ENCODE data around the gene SMYD3.

The SMYD3 gene

GRCh38 chr1:245837718-245838117, 669.4 kb downstream of the SMYD3 start:
- TF ChIP-seq, protein P1, sequence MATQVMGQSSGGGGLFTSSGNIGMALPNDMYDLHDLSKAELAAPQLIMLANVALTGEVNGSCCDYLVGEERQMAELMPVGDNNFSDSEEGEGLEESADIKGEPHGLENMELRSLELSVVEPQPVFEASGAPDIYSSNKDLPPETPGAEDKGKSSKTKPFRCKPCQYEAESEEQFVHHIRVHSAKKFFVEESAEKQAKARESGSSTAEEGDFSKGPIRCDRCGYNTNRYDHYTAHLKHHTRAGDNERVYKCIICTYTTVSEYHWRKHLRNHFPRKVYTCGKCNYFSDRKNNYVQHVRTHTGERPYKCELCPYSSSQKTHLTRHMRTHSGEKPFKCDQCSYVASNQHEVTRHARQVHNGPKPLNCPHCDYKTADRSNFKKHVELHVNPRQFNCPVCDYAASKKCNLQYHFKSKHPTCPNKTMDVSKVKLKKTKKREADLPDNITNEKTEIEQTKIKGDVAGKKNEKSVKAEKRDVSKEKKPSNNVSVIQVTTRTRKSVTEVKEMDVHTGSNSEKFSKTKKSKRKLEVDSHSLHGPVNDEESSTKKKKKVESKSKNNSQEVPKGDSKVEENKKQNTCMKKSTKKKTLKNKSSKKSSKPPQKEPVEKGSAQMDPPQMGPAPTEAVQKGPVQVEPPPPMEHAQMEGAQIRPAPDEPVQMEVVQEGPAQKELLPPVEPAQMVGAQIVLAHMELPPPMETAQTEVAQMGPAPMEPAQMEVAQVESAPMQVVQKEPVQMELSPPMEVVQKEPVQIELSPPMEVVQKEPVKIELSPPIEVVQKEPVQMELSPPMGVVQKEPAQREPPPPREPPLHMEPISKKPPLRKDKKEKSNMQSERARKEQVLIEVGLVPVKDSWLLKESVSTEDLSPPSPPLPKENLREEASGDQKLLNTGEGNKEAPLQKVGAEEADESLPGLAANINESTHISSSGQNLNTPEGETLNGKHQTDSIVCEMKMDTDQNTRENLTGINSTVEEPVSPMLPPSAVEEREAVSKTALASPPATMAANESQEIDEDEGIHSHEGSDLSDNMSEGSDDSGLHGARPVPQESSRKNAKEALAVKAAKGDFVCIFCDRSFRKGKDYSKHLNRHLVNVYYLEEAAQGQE (IDR thresholded peaks at IDR 0.05; ENCODE audit: insufficient replicate concordance, low read depth) = no peak
- TF ChIP-seq SPI1 (IDR thresholded peaks at IDR 0.05; ENCODE audit: borderline replicate concordance, low read depth) (no peak), POLR2AphosphoS5 (IDR thresholded peaks at IDR 0.05; ENCODE audit: low read depth) (no peak), GABPA (IDR thresholded peaks at IDR 0.05; ENCODE audit: low read depth) (no peak)
- TF ChIP-seq, protein P2, sequence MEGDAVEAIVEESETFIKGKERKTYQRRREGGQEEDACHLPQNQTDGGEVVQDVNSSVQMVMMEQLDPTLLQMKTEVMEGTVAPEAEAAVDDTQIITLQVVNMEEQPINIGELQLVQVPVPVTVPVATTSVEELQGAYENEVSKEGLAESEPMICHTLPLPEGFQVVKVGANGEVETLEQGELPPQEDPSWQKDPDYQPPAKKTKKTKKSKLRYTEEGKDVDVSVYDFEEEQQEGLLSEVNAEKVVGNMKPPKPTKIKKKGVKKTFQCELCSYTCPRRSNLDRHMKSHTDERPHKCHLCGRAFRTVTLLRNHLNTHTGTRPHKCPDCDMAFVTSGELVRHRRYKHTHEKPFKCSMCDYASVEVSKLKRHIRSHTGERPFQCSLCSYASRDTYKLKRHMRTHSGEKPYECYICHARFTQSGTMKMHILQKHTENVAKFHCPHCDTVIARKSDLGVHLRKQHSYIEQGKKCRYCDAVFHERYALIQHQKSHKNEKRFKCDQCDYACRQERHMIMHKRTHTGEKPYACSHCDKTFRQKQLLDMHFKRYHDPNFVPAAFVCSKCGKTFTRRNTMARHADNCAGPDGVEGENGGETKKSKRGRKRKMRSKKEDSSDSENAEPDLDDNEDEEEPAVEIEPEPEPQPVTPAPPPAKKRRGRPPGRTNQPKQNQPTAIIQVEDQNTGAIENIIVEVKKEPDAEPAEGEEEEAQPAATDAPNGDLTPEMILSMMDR (IDR thresholded peaks at IDR 0.05; ENCODE audit: insufficient read depth, low read length) = no peak
- no peaks in the 10 kb centered on the region for H3K27me3 ChIP-seq (ENCODE audit: insufficient read depth, poor library complexity, severe bottlenecking)
- H3K4me3 ChIP-seq (replicated peaks; ENCODE audit: insufficient read depth, low read length) = no peak overlapping the region
- H3K27ac ChIP-seq (replicated peaks) = no peak overlapping the region
- DNase-seq (ENCODE audit: low read depth in 1 of 2, low spot score in 1 of 2) = no peak

- Histone ChIP-seq H3K27ac (replicated peaks) (no peak overlapping the region), H3K4me3 (replicated peaks; ENCODE audit: insufficient read depth, low read length) (no peak overlapping the region), H3K27me3 (ENCODE audit: insufficient read depth, poor library complexity, severe bottlenecking) (no peaks in the 10 kb centered on the region)
- DNase-seq (ENCODE audit: low read depth in 1 of 2, low spot score in 1 of 2) = no peak
- TF ChIP-seq GABPA (IDR thresholded peaks at IDR 0.05; ENCODE audit: low read depth) (no peak), POLR2AphosphoS5 (IDR thresholded peaks at IDR 0.05; ENCODE audit: low read depth) (no peak), SPI1 (IDR thresholded peaks at IDR 0.05; ENCODE audit: borderline replicate concordance, low read depth) (no peak)
- TF ChIP-seq, protein P2 (IDR thresholded peaks at IDR 0.05; ENCODE audit: insufficient read depth, low read length) = no peak
- TF ChIP-seq, protein P1 (IDR thresholded peaks at IDR 0.05; ENCODE audit: insufficient replicate concordance, low read depth) = no peak
Observed at GRCh38 chr1:245835386-245835785, 671.7 kb downstream of the SMYD3 start.

- H3K4me3 ChIP-seq (replicated peaks; ENCODE audit: insufficient read depth, low read length) = no peak overlapping the region
- H3K27ac ChIP-seq (replicated peaks) = no peak overlapping the region
- no peaks in the 10 kb centered on the region for H3K27me3 ChIP-seq (ENCODE audit: insufficient read depth, poor library complexity, severe bottlenecking)
- DNase-seq (ENCODE audit: low read depth in 1 of 2, low spot score in 1 of 2) = no peak
- TF ChIP-seq, protein P2 (IDR thresholded peaks at IDR 0.05; ENCODE audit: insufficient read depth, low read length) = no peak
- no peak for TF ChIP-seq POLR2AphosphoS5 (IDR thresholded peaks at IDR 0.05; ENCODE audit: low read depth)
- TF ChIP-seq, protein P1 (IDR thresholded peaks at IDR 0.05; ENCODE audit: insufficient replicate concordance, low read depth) = no peak
- TF ChIP-seq GABPA (IDR thresholded peaks at IDR 0.05; ENCODE audit: low read depth) = no peak
- TF ChIP-seq SPI1 (IDR thresholded peaks at IDR 0.05; ENCODE audit: borderline replicate concordance, low read depth) = no peak
Observed at GRCh38 chr1:245834002-245834401, 673.1 kb downstream of the SMYD3 start.
